GM21619 (cell line): ENCODE results near the gene GNGT1.
"Not testable (repeated sequence)": the region's sequence is repeated elsewhere in the genome, so short reads cannot be mapped to it uniquely, and the experiment has no call there.

Experiments
- ATAC-seq: cut with Tn5 transposase; IDR thresholded peaks from one replicate; pipeline ENCODE4 v1.9.1; 2021; ENCODE audit not compliant: unreplicated experiment

The GNGT1 gene

GRCh38 chr7:93902777-93903423 lies 3.5 kb upstream of the GNGT1 start:
- no peak for ATAC-seq

GRCh38 chr7:93910076-93910994 lies 4.0 kb downstream of the GNGT1 start:
- ATAC-seq = no peak

- not testable (repeated sequence) for ATAC-seq
Measured at GRCh38 chr7:93911242-93911641, 4.9 kb downstream of the GNGT1 start.

GRCh38 chr7:93911661-93912060 lies 5.3 kb downstream of the GNGT1 start:
- peak; percentile 63 for ATAC-seq

- no peak for ATAC-seq
Measured at GRCh38 chr7:93913197-93913596, 6.8 kb downstream of the GNGT1 start.

- no peak for ATAC-seq
Measured at GRCh38 chr7:93914581-93915066, 8.3 kb downstream of the GNGT1 start.

GRCh38 chr7:93915206-93915842 lies 9.0 kb downstream of the GNGT1 start:
- not testable (repeated sequence) for ATAC-seq

GRCh38 chr7:93915888-93916287 lies 9.5 kb downstream of the GNGT1 start:
- ATAC-seq = peak; percentile 77

GRCh38 chr7:93916315-93916714 lies 9.9 kb downstream of the GNGT1 start:
- ATAC-seq = not testable (repeated sequence)

- no peak for ATAC-seq
Measured at GRCh38 chr7:93920496-93921182, 14.3 kb downstream of the GNGT1 start.

- ATAC-seq = no peak
Measured at GRCh38 chr7:93921186-93921585, 14.8 kb downstream of the GNGT1 start.

- ATAC-seq = peak; percentile 91
Measured at GRCh38 chr7:93921607-93922566, 15.5 kb downstream of the GNGT1 start, which contains the start of gene GNG11. GNG11 (plus strand) TSS chr7:93921735; CDS start chr7:93922138, 403 bp downstream.

- ATAC-seq = no peak
Measured at GRCh38 chr7:93923296-93923695, 16.9 kb downstream of the GNGT1 start.

- no peak for ATAC-seq
Measured at GRCh38 chr7:93923942-93924341, 17.6 kb downstream of the GNGT1 start.

- no peak for ATAC-seq
Measured at GRCh38 chr7:93926800-93927199, 20.4 kb downstream of the GNGT1 start.

- no peak for ATAC-seq
Measured at GRCh38 chr7:93927585-93927984, 21.2 kb downstream of the GNGT1 start.

- no peak for ATAC-seq
Measured at GRCh38 chr7:93931655-93932054, 25.3 kb downstream of the GNGT1 start.

GRCh38 chr7:93933156-93933555 lies 26.8 kb downstream of the GNGT1 start:
- no peak for ATAC-seq

GRCh38 chr7:93935102-93935501 lies 28.7 kb downstream of the GNGT1 start:
- ATAC-seq = no peak

GRCh38 chr7:93937818-93938217 lies 31.5 kb downstream of the GNGT1 start:
- ATAC-seq = no peak
